ENCODE measurements around the gene SHB.

SHB gene

GRCh38 chr9:38039090-38039906 is 29.7 kb downstream of the SHB start:
- H3K27ac ChIP-seq (ENCODE audit: low read depth, low read length), result peak overlapping the region; percentile 33

GRCh38 chr9:38038307-38039089 is 30.5 kb downstream of the SHB start:
- H3K4me3 ChIP-seq (ENCODE audit: low read depth, low read length), result no peak overlapping the region

More at GRCh38 chr9:38039090-38039906, 29.7 kb downstream of the SHB start:
- Histone ChIP-seq H3K36me3 (ENCODE audit: control insufficient read depth, insufficient read depth, low read length) (no peaks in the 10 kb centered on the region), H3K9me3 (ENCODE audit: control insufficient read depth, insufficient read depth, low read length) (no peaks in the 10 kb centered on the region), H3K27me3 (ENCODE audit: control insufficient read depth, insufficient read depth, low read length) (no peaks in the 10 kb centered on the region), H3K9ac (ENCODE audit: low read depth, low read length) (no peak overlapping the region), H3K4me3 (ENCODE audit: low read depth, low read length) (no peak overlapping the region), H3K4me1 (ENCODE audit: control insufficient read depth, insufficient read depth, low read length) (peaks cover 46% of the 10 kb centered on the region)

DNA sequence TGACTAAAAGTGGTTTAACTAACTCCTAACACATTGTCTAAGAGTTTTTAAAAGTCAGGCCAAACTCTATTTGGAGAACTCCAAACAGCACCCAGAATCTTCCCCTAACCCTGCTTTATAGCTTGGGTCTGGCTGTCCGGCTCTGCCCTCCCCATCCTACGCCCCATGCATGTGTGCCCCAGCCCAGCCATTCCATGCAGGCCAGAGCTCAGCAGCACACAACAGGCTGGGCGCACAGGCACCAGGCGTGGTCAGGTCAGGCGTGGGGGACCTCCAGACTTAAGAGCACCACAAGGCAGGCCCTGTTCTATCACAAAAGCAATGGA is 31.1 kb downstream of the SHB start:
- peaks cover 42% of the 10 kb centered on the region for H3K4me1 ChIP-seq (ENCODE audit: control insufficient read depth, insufficient read depth, low read length)

More at GRCh38 chr9:38038307-38039089, 30.5 kb downstream of the SHB start:
- peaks cover 46% of the 10 kb centered on the region for H3K4me1 ChIP-seq (ENCODE audit: control insufficient read depth, insufficient read depth, low read length)
- H3K9me3 ChIP-seq (ENCODE audit: control insufficient read depth, insufficient read depth, low read length), result no peaks in the 10 kb centered on the region
- H3K27me3 ChIP-seq (ENCODE audit: control insufficient read depth, insufficient read depth, low read length), result no peaks in the 10 kb centered on the region
- no peak overlapping the region for H3K9ac ChIP-seq (ENCODE audit: low read depth, low read length)
- H3K27ac ChIP-seq (ENCODE audit: low read depth, low read length), result no peak overlapping the region
- no peaks in the 10 kb centered on the region for H3K36me3 ChIP-seq (ENCODE audit: control insufficient read depth, insufficient read depth, low read length)

DNA sequence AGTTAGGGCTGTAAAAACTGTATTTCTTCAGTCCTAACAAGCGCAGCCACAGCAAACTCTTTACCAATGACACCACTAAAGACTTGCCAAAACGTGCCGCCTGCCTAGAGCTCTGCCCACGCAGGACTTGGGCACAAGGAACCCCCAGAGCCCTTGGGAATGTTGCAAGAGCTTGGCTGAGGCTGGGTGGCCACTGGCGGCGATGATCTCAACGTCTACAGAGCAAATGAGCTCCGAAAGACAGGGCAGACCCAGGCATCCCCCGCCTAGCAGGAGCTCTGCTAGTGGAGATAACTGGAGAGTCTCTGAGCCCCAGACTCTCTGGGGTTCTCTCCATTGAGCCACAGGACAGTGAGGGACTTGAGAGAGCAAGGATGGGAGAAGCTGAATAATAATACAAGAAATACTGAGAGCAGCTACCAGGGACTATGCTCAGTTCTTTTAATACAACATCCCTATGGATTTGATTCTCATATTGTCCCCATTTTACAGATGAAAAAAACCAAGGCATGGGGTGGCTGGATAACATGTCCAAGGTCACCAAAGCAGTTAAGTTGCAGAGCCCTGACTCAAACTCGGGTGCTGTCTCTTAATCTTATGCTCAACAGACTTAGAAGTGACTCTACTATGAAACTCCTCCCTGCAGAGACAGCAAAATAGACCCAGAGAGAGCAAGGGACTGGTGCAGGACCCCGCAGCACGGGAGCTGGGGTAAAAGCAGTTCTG is 32.5 kb downstream of the SHB start:
- no peak overlapping the region for H3K4me3 ChIP-seq (ENCODE audit: low read depth, low read length)
- H3K9me3 ChIP-seq (ENCODE audit: control insufficient read depth, insufficient read depth, low read length), result no peaks in the 10 kb centered on the region
- no peaks in the 10 kb centered on the region for H3K36me3 ChIP-seq (ENCODE audit: control insufficient read depth, insufficient read depth, low read length)
- no peak overlapping the region for H3K9ac ChIP-seq (ENCODE audit: low read depth, low read length)
- H3K27me3 ChIP-seq (ENCODE audit: control insufficient read depth, insufficient read depth, low read length), result no peaks in the 10 kb centered on the region
- H3K27ac ChIP-seq (ENCODE audit: low read depth, low read length), result peak overlapping the region; percentile 12
- H3K4me1 ChIP-seq (ENCODE audit: control insufficient read depth, insufficient read depth, low read length), result peaks cover 27% of the 10 kb centered on the region

More for the DNA sequence above, 31.1 kb downstream of the SHB start:
- Histone ChIP-seq H3K27ac (ENCODE audit: low read depth, low read length) (no peak overlapping the region), H3K4me3 (ENCODE audit: low read depth, low read length) (no peak overlapping the region), H3K27me3 (ENCODE audit: control insufficient read depth, insufficient read depth, low read length) (no peaks in the 10 kb centered on the region), H3K9ac (ENCODE audit: low read depth, low read length) (no peak overlapping the region), H3K9me3 (ENCODE audit: control insufficient read depth, insufficient read depth, low read length) (no peaks in the 10 kb centered on the region), H3K36me3 (ENCODE audit: control insufficient read depth, insufficient read depth, low read length) (no peaks in the 10 kb centered on the region)

DNA sequence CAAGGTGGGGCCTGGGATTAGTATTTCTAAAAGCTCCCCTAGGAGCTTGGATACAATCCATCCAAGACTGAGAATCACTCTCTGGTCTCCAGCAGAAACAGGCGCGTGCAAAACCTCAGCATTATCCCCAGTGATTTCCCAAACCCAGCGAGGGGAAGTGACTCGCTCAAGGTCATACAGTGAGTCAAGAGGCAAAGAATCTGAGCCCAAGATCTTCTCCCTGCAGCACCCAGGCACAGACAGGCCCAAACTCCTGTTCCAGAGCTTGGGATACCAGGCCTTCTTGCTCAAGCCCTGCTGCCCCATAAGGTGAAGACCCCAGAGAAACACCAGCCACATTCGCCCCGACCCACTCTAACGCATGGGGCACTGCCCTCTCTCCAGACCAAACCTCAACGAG is 33.2 kb downstream of the SHB start:
- Histone ChIP-seq H3K9ac (ENCODE audit: low read depth, low read length) (no peak overlapping the region), H3K9me3 (ENCODE audit: control insufficient read depth, insufficient read depth, low read length) (no peaks in the 10 kb centered on the region), H3K27me3 (ENCODE audit: control insufficient read depth, insufficient read depth, low read length) (no peaks in the 10 kb centered on the region), H3K4me3 (ENCODE audit: low read depth, low read length) (no peak overlapping the region), H3K4me1 (ENCODE audit: control insufficient read depth, insufficient read depth, low read length) (peaks cover 26% of the 10 kb centered on the region), H3K36me3 (ENCODE audit: control insufficient read depth, insufficient read depth, low read length) (no peaks in the 10 kb centered on the region), H3K27ac (ENCODE audit: low read depth, low read length) (peak overlapping the region; percentile 12)

- Histone ChIP-seq H3K4me1 (ENCODE audit: control insufficient read depth, insufficient read depth, low read length) (peaks cover 16% of the 10 kb centered on the region), H3K4me3 (ENCODE audit: low read depth, low read length) (no peak overlapping the region), H3K27me3 (ENCODE audit: control insufficient read depth, insufficient read depth, low read length) (no peaks in the 10 kb centered on the region), H3K27ac (ENCODE audit: low read depth, low read length) (no peak overlapping the region), H3K9me3 (ENCODE audit: control insufficient read depth, insufficient read depth, low read length) (no peaks in the 10 kb centered on the region), H3K9ac (ENCODE audit: low read depth, low read length) (no peak overlapping the region), H3K36me3 (ENCODE audit: control insufficient read depth, insufficient read depth, low read length) (no peaks in the 10 kb centered on the region)
These were observed 35.1 kb downstream of the SHB start for GRCh38 chr9:38033941-38034340.

DNA sequence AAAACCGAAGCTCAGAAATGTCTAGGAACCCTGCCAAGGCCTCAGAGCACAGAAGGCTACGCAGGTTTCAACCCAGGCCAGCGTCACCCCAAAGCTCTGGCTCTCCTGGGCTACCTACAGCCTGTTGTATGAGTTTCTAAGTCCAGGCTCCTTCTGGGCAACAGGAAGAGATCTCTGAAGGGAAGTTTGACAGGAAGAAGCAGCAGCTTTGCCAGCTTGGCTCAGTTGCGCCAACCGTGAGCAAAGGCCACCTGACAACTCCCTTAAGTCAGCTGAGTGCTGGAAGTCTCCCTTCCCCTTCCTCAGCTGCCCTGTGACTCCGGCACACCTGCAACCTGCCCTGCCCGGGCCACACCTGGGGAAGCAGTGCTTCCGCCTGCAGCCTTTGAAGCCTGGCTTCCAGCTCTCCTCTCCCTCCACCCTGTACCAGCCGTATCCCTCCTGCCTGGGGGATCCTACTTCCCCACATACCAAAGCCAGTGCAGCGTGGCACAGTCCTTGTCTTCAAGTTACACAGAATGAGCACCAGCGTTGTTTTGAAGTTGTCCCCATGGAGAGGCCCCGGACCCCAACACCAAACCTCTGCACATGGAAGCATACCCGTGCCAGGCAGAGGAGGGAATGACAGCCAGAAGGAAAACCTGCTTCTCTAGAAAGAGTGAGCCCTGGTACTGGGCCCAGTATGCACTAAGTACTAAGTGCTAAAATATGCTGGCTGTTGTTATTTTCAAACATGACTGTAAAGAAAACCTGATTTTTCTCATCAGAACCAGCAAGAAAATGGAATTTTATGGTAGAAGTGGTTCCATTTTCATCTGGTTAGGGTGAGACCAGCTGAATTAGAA is 36.5 kb downstream of the SHB start:
- no peak overlapping the region for H3K9ac ChIP-seq (ENCODE audit: low read depth, low read length)
- no peaks in the 10 kb centered on the region for H3K36me3 ChIP-seq (ENCODE audit: control insufficient read depth, insufficient read depth, low read length)
- H3K4me1 ChIP-seq (ENCODE audit: control insufficient read depth, insufficient read depth, low read length), result peaks cover 8% of the 10 kb centered on the region
- no peaks in the 10 kb centered on the region for H3K27me3 ChIP-seq (ENCODE audit: control insufficient read depth, insufficient read depth, low read length)
- no peak overlapping the region for H3K27ac ChIP-seq (ENCODE audit: low read depth, low read length)
- no peaks in the 10 kb centered on the region for H3K9me3 ChIP-seq (ENCODE audit: control insufficient read depth, insufficient read depth, low read length)
- H3K4me3 ChIP-seq (ENCODE audit: low read depth, low read length), result no peak overlapping the region

- H3K4me3 ChIP-seq (ENCODE audit: low read depth, low read length), result no peak overlapping the region
- H3K9me3 ChIP-seq (ENCODE audit: control insufficient read depth, insufficient read depth, low read length), result no peaks in the 10 kb centered on the region
- no peaks in the 10 kb centered on the region for H3K27me3 ChIP-seq (ENCODE audit: control insufficient read depth, insufficient read depth, low read length)
- peaks cover 9% of the 10 kb centered on the region for H3K4me1 ChIP-seq (ENCODE audit: control insufficient read depth, insufficient read depth, low read length)
- H3K9ac ChIP-seq (ENCODE audit: low read depth, low read length), result no peak overlapping the region
- no peaks in the 10 kb centered on the region for H3K36me3 ChIP-seq (ENCODE audit: control insufficient read depth, insufficient read depth, low read length)
- no peak overlapping the region for H3K27ac ChIP-seq (ENCODE audit: low read depth, low read length)
These were observed 37.4 kb downstream of the SHB start for GRCh38 chr9:38031594-38031993.

DNA sequence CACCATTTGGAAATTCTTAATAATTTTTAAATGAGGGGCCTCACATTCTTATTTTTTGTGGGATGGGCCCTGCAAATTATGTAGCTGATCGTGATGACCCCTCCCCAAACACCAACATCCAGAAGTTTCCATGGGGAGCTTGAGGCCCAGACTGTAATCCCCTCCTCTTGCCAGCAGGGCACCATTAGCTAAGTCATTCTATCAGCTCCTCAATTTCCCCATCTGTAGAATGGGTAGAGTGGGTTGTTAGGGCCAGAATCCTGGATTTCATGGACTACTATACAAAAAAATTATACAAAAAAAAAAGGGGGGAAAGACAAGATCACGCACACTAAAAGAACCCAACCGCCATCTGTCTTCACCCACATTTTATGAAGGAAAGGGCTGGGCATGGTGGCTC is 38.4 kb downstream of the SHB start:
- H3K4me3 ChIP-seq (ENCODE audit: low read depth, low read length), result no peak overlapping the region
- H3K27me3 ChIP-seq (ENCODE audit: control insufficient read depth, insufficient read depth, low read length), result no peaks in the 10 kb centered on the region
- H3K27ac ChIP-seq (ENCODE audit: low read depth, low read length), result no peak overlapping the region
- H3K9ac ChIP-seq (ENCODE audit: low read depth, low read length), result no peak overlapping the region
- no peaks in the 10 kb centered on the region for H3K36me3 ChIP-seq (ENCODE audit: control insufficient read depth, insufficient read depth, low read length)
- peaks cover 18% of the 10 kb centered on the region for H3K4me1 ChIP-seq (ENCODE audit: control insufficient read depth, insufficient read depth, low read length)
- no peaks in the 10 kb centered on the region for H3K9me3 ChIP-seq (ENCODE audit: control insufficient read depth, insufficient read depth, low read length)

- no peaks in the 10 kb centered on the region for H3K9me3 ChIP-seq (ENCODE audit: control insufficient read depth, insufficient read depth, low read length)
- no peak overlapping the region for H3K4me3 ChIP-seq (ENCODE audit: low read depth, low read length)
- no peak overlapping the region for H3K9ac ChIP-seq (ENCODE audit: low read depth, low read length)
- no peaks in the 10 kb centered on the region for H3K36me3 ChIP-seq (ENCODE audit: control insufficient read depth, insufficient read depth, low read length)
- H3K4me1 ChIP-seq (ENCODE audit: control insufficient read depth, insufficient read depth, low read length), result peaks cover 24% of the 10 kb centered on the region
- H3K27ac ChIP-seq (ENCODE audit: low read depth, low read length), result no peak overlapping the region
- H3K27me3 ChIP-seq (ENCODE audit: control insufficient read depth, insufficient read depth, low read length), result no peaks in the 10 kb centered on the region
These were observed 39.0 kb downstream of the SHB start for GRCh38 chr9:38029915-38030638.

All from HUES48 (cell line).